Measurements from ENCODE around the gene U2AF2.

DNA sequence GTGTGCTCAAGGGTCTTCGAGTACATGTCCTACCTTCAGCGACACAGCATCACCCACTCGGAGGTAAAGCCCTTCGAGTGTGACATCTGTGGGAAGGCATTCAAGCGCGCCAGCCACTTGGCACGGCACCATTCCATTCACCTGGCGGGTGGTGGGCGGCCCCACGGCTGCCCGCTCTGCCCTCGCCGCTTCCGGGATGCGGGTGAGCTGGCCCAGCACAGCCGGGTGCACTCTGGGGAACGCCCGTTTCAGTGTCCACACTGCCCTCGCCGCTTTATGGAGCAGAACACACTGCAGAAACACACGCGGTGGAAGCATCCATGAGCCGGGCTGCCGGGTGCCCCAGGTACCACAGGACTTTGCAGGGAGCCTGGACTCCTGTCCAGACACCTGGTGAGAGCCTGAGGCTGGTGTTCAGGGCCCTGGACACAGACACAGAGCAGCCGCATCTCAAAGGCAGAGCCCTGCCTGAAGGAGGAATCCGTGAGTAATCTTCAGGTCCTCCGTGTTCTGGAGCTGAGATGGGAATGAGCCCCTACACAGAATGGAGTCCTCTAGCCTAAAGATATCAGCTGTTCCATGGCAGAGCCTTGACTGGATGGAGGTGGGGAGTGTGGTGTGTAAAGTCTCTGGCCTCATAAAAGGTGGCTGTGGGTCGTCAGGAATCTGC lies 9.9 kb upstream of the U2AF2 start:
- TF ChIP-seq EZH2 (IDR thresholded peaks at IDR 0.05; ENCODE audit: insufficient read depth, poor library complexity, severe bottlenecking) (no peak), EZH2phosphoT487 (IDR thresholded peaks at IDR 0.05; ENCODE audit: insufficient read depth, low read depth) (no peak)

All from GM23248 (cell line).